Prostate gland (tissue), 2 donors: Measurements from ENCODE around the gene ADD3. TPM values are rescaled to one million over a fixed set of nuclear protein-coding genes. Genes with fewer than 3 reads are reported as not detected.

ENCODE experiments used
- DNase-seq: peaks from one replicate; pipeline ENCODE4 v3.0.0-alpha.2; 2019; ENCODE audit warnings: low spot score
- H3K27ac ChIP-seq, 2 donors: fragments of 200-600 bp; sonication (generic); 2 replicates each; pipeline ENCODE4 v1.5.1; 2017 to 2019
- H3K27me3 ChIP-seq: fragments of 200-600 bp; sonication (generic); replicated peaks from 2 replicates; pipeline ENCODE4 v1.5.1; 2019; ENCODE audit not compliant: insufficient read depth
- H3K36me3 ChIP-seq, 2 donors: fragments of 200-600 bp; sonication (generic); 1 replicate in 1 of 2; 2 replicates in 1 of 2; pipeline versions ENCODE4 v1.5.1 to v1.8.1; 2017 to 2019
- H3K4me1 ChIP-seq: fragments of 200-600 bp; sonication (generic); replicated peaks from 2 replicates; pipeline ENCODE4 v1.5.1; 2019
- H3K4me3 ChIP-seq, 2 donors: fragments of 200-600 bp; sonication (generic); 2 replicates each; pipeline ENCODE4 v1.5.1; 2017 to 2019
- H3K9me3 ChIP-seq: fragments of 200-600 bp; sonication (generic); 2 replicates; pipeline ENCODE4 v1.5.1; 2017
- POLR2A ChIP-seq: fragments of 450-650 bp; IDR thresholded peaks from one replicate; pipeline ENCODE4 v1.6.1; 2016; ENCODE audit warnings: antibody characterized with exemption, mild to moderate bottlenecking
- POLR2AphosphoS5 ChIP-seq: sonication (generic); formaldehyde crosslinking; IDR thresholded peaks from one replicate; pipeline ENCODE4 v1.6.1; 2017; ENCODE audit warnings: antibody characterized with exemption
- WGBS: methylation state at CpG from one replicate; pipeline ENCODE4 v1.1.5; 2018; 5-methylcytosine and 5-hydroxymethylcytosine counted together
- intact Hi-C: fragments of 100-400 bp; cut with DNase I; formaldehyde crosslinking; loops from one replicate; pipeline ENCODE4 v1.14.2; 2022
- total RNA-seq, 2 donors: library from RNA; depleted of rRNA; stranded (reverse); fragments of >200 nt; gene quantifications; one replicate each; pipeline ENCODE4 v1.1.0, GENCODE V29; 2016
- TF ChIP-seq, protein P1 (sequence below), 4 experiments: fragments of 200-600 bp in 2 of 4; fragments of 450-650 bp in 2 of 4; sonication (generic) in 2 of 4; IDR thresholded peaks; 1 replicate in 3 of 4; 2 replicates in 1 of 4; pipeline ENCODE4 v1.5.1; 2016 to 2019; ENCODE audit warnings: antibody characterized with exemption in 4 of 4, mild to moderate bottlenecking in 2 of 4, moderate library complexity in 2 of 4

The ADD3 gene
- total RNA-seq, 2 donors from 2014 or later: 76.4 to 127 TPM

DNA sequence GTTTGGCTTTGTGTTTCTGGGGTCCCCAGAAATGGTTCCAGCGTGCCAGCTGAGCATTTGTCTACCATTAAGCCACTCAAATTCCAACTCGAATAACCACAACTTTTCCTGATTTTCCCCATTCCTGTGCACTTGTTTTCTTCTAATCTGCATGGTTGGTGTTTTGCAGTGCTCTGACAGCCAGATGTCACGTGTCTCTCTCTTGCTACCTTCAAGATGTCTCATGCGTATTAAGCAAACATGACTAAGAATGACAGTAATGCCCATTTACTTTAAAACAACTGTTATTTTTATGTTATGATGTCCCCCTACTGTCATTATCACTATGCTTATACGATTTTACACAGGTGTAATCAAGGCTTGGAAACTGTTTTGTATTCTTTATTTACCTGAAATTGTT is 164.4 kb downstream of the ADD3 start:
- no peak for DNase-seq
- intact Hi-C loops: no loop called here
- Histone ChIP-seq H3K9me3 (no peaks in the 10 kb centered on the region), H3K27me3 (peaks cover 12% of the 10 kb centered on the region), H3K4me3 (no peak overlapping the region), H3K4me1 (no peaks in the 10 kb centered on the region), H3K27ac (no peak overlapping the region), H3K36me3 (no peaks in the 10 kb centered on the region)
- no peak for TF ChIP-seq POLR2AphosphoS5
- TF ChIP-seq, protein P1, sequence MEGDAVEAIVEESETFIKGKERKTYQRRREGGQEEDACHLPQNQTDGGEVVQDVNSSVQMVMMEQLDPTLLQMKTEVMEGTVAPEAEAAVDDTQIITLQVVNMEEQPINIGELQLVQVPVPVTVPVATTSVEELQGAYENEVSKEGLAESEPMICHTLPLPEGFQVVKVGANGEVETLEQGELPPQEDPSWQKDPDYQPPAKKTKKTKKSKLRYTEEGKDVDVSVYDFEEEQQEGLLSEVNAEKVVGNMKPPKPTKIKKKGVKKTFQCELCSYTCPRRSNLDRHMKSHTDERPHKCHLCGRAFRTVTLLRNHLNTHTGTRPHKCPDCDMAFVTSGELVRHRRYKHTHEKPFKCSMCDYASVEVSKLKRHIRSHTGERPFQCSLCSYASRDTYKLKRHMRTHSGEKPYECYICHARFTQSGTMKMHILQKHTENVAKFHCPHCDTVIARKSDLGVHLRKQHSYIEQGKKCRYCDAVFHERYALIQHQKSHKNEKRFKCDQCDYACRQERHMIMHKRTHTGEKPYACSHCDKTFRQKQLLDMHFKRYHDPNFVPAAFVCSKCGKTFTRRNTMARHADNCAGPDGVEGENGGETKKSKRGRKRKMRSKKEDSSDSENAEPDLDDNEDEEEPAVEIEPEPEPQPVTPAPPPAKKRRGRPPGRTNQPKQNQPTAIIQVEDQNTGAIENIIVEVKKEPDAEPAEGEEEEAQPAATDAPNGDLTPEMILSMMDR (IDR thresholded peaks at IDR 0.05): no peak
- 82% methylated on average over 5 of the region's 5 CpGs for WGBS

DNA sequence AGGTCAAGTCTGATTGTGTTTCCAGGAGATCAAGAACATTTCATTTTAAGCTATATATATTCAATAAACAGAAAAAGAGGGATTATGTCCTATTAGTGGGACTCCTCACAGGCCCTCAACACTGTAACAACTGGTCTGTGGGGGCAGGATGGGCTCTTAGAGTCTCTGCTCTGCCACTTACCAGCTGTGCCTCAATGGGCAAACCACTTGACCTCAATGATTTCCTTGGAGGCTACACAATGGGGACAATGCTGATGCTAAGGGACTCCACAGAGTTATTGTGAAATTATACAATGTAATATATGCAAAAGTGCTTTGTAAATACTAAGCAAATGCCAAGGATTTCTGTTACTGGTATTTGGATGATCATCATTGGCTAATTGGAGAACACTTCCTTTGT is 166.4 kb downstream of the ADD3 start:
- intact Hi-C loops: no loop called here
- Histone ChIP-seq H3K9me3 (no peaks in the 10 kb centered on the region), H3K27ac (no peak overlapping the region), H3K4me3 (no peak overlapping the region), H3K36me3 (no peaks in the 10 kb centered on the region), H3K4me1 (no peaks in the 10 kb centered on the region), H3K27me3 (peaks cover 5% of the 10 kb centered on the region)
- TF ChIP-seq, protein P1 (IDR thresholded peaks at IDR 0.05): no peak
- TF ChIP-seq POLR2AphosphoS5: no peak
- no peak for TF ChIP-seq POLR2A
- no peak for DNase-seq

DNA sequence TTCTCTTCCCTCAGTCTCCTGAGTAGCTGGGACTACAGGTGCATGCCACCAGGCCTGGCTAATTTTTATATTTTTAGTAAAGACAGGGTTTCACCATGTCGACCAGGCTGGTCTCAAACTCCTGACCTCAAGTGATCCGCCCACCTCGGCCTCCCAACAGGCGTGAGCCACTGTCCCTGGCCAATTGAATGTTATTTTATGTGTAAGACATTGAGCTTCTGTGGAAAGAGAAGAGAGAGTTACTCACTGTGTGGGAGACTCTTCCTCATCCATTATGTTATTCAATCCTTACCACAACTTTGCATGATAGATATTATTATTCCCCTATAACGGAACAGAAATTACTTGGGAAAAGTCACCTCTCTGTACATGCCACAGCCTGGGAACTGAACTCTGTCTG is 167.0 kb downstream of the ADD3 start:
- intact Hi-C loops: no loop called here

DNA sequence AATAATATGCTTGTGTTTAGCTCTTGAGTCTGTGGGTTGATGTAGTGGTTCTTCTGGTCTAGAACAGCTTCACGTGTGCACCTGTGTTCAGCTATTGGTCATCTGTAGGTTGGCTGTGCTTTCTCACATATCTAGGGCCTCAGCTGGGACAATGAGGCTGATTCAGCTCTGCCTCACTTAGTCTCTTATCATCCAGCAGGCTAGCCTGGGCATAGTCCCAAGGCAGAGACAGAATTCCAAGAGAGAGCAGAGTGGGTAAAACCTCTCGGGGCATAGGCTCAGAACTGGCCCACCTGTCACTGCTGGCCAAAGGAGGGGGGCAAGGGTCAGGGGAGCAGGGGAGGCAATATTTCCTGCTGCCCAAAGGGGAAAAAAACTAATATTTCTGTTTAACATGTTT is 167.6 kb downstream of the ADD3 start:
- Histone ChIP-seq H3K36me3 (no peaks in the 10 kb centered on the region), H3K27ac (no peak overlapping the region), H3K27me3 (peaks cover 3% of the 10 kb centered on the region), H3K4me1 (no peaks in the 10 kb centered on the region), H3K9me3 (no peaks in the 10 kb centered on the region), H3K4me3 (no peak overlapping the region)
- 82% methylated on average over 2 of the region's 2 CpGs for WGBS
- TF ChIP-seq, protein P1 (IDR thresholded peaks at IDR 0.05): no peak
- no peak for TF ChIP-seq POLR2A
- TF ChIP-seq POLR2AphosphoS5: no peak
- DNase-seq: no peak
- intact Hi-C loops: no loop called here

More for the DNA sequence above, 167.0 kb downstream of the ADD3 start:
- no peak for DNase-seq
- Histone ChIP-seq H3K27me3 (peaks cover 5% of the 10 kb centered on the region), H3K9me3 (no peaks in the 10 kb centered on the region), H3K4me3 (no peak overlapping the region), H3K4me1 (no peaks in the 10 kb centered on the region), H3K36me3 (no peaks in the 10 kb centered on the region), H3K27ac (no peak overlapping the region)
- TF ChIP-seq, protein P1 (IDR thresholded peaks at IDR 0.05): no peak
- TF ChIP-seq POLR2A: no peak
- TF ChIP-seq POLR2AphosphoS5: no peak
- WGBS: 84% methylated on average over 5 of the region's 5 CpGs

DNA sequence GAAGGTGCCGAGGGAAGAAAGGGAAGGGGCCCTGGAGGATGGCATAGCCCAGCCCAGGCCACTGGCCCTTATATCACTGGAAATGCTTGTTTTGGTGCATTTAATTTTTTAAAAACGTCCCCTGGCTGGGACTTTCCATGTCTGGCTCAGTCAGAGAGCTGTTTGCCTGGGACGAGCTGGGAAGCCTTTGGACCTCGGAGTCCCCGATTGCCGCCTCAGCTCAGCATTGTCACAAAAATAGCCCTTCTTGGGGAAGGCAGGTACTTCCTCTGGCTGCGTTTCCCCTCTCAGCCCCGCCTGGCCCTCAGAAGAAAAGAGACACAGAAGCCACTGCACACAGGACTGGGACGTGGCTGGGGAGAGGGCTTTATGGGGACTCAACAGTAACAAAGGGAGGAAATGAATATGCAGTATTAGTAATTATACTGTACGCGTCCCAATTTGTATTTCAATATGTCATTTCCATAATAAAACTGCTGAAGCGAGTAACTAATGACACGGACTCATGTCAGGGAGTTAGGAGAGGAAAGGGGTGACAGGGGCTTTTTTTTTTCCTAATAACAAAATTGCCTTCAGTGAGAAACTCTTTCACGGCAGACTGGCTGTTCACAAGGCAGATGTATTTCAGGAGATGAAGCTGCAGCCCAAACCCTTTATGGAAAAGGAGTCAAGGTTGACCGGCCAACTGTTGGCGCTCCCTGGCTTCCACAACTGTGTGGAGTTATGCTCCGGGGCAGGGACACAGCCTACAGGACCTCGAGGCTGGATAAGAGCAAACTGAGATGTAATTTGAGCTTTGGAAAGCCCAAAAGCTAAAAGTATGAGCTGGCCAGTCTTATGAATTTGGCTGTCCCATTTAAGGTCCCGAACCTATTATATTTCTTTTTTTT is 168.6 kb downstream of the ADD3 start:
- no peaks in the 10 kb centered on the region for H3K4me1 ChIP-seq
- H3K36me3 ChIP-seq: no peaks in the 10 kb centered on the region
- no peaks in the 10 kb centered on the region for H3K9me3 ChIP-seq
- WGBS: 47% methylated on average over 19 of the region's 19 CpGs
- peaks cover 3% of the 10 kb centered on the region for H3K27me3 ChIP-seq
- H3K27ac ChIP-seq: no peak overlapping the region
- DNase-seq: no peak
- H3K4me3 ChIP-seq: no peak overlapping the region
- TF ChIP-seq POLR2A: no peak
- no peak for TF ChIP-seq POLR2AphosphoS5
- TF ChIP-seq, protein P1 (IDR thresholded peaks at IDR 0.05): no peak
- intact Hi-C loops: no loop called here
